HEK293 (cell line): ENCODE data around the gene GMPPA.

ENCODE experiments used
- CTCF ChIA-PET: fragments of 350-600 bp; formaldehyde crosslinking; extraction: SDS; loops from one replicate; lab custom pipeline; 2021; ENCODE audit warnings: antibody characterized with exemption; lab: Yijun Ruan, JAX
- POLR2A ChIA-PET: fragments of 300-600 bp; formaldehyde crosslinking; extraction: SDS; loops from one replicate; lab custom pipeline; 2020; ENCODE audit warnings: antibody characterized with exemption, inconsistent platforms; lab: Yijun Ruan, JAX
- H3K27ac ChIP-seq: fragments of 200-500 bp; sonication (Bioruptor generic); 2 replicates; pipeline ENCODE4 v1.5.1; 2014; ENCODE audit warnings: low read depth, low read length, control low read depth, inconsistent platforms; ENCODE audit errors: extremely low read depth
- H3K36me3 ChIP-seq, 2 experiments: fragments of 200-500 bp in 1 of 2; sonication (Bioruptor generic) in 1 of 2; 1 replicate in 1 of 2; 2 replicates in 1 of 2; pipeline ENCODE4 v1.5.1; 2014 to 2017; ENCODE audit warnings: inconsistent platforms in 2 of 2, low read length in 2 of 2; ENCODE audit not compliant: control insufficient read depth in 2 of 2, insufficient read depth in 1 of 2
- H3K4me1 ChIP-seq: fragments of 200-500 bp; sonication (Bioruptor generic); 2 replicates; pipeline ENCODE4 v1.5.1; 2014; ENCODE audit warnings: mild to moderate bottlenecking, low read length, inconsistent platforms; ENCODE audit not compliant: control insufficient read depth, insufficient read depth
- H3K4me3 ChIP-seq: 2 replicates; pipeline ENCODE4 v1.5.1; 2011; ENCODE audit warnings: low read depth, mild to moderate bottlenecking, control low read depth, low read length, moderate library complexity
- H3K9me3 ChIP-seq: fragments of 200-500 bp; sonication (Bioruptor generic); 2 replicates; pipeline ENCODE4 v1.5.1; 2014; ENCODE audit warnings: low read depth, low read length, inconsistent platforms; ENCODE audit not compliant: control insufficient read depth, insufficient read depth
- EGR2 ChIP-seq: fragments of 450-650 bp; formaldehyde crosslinking; IDR thresholded peaks from 2 replicates; pipeline ENCODE4 v1.5.1; 2016; ENCODE audit warnings: low read depth, missing biosample characterization, missing genetic modification characterization
- GLIS2 ChIP-seq: fragments of 450-650 bp; formaldehyde crosslinking; IDR thresholded peaks from 2 replicates; pipeline ENCODE4 v1.5.1; 2016; ENCODE audit warnings: missing biosample characterization, missing genetic modification characterization
- TCF7L2 ChIP-seq: IDR thresholded peaks from 2 replicates; pipeline ENCODE4 v1.6.1; 2011; ENCODE audit warnings: low read depth, mild to moderate bottlenecking, inconsistent platforms, low read length, moderate library complexity, borderline replicate concordance
- ZBTB10 ChIP-seq: fragments of 450-650 bp; formaldehyde crosslinking; IDR thresholded peaks from 2 replicates; pipeline ENCODE4 v1.5.1; 2016; ENCODE audit warnings: missing biosample characterization, missing genetic modification characterization
- ZBTB26 ChIP-seq: fragments of 450-650 bp; formaldehyde crosslinking; optimal IDR thresholded peaks from 2 replicates; pipeline ENCODE3; 2016; ENCODE audit warnings: missing biosample characterization, mild to moderate bottlenecking, missing genetic modification characterization
- ZEB2 ChIP-seq: fragments of 450-650 bp; formaldehyde crosslinking; IDR thresholded peaks from 2 replicates; pipeline ENCODE4 v1.5.1; 2016; ENCODE audit warnings: missing biosample characterization, missing genetic modification characterization
- ZFHX2 ChIP-seq: fragments of 450-650 bp; formaldehyde crosslinking; conservative IDR thresholded peaks from 2 replicates; pipeline ENCODE4 v1.5.1; 2016; ENCODE audit warnings: missing biosample characterization, missing genetic modification characterization
- ZFP3 ChIP-seq: fragments of 450-650 bp; formaldehyde crosslinking; IDR thresholded peaks from 2 replicates; pipeline ENCODE4 v1.5.1; 2016; ENCODE audit warnings: low read depth, missing biosample characterization, missing genetic modification characterization
- ZFP69B ChIP-seq: fragments of 450-650 bp; formaldehyde crosslinking; IDR thresholded peaks from 2 replicates; pipeline ENCODE4 v1.5.1; 2016; ENCODE audit warnings: missing biosample characterization, missing genetic modification characterization
- ZNF114 ChIP-seq: fragments of 450-650 bp; formaldehyde crosslinking; IDR thresholded peaks from 2 replicates; pipeline ENCODE4 v1.5.0; 2017; ENCODE audit warnings: missing biosample characterization, missing genetic modification characterization
- ZNF239 ChIP-seq: fragments of 450-650 bp; formaldehyde crosslinking; IDR thresholded peaks from 2 replicates; pipeline ENCODE4 v1.5.1; 2016; ENCODE audit warnings: missing biosample characterization, missing genetic modification characterization
- ZNF404 ChIP-seq: fragments of 450-650 bp; formaldehyde crosslinking; IDR thresholded peaks from 2 replicates; pipeline ENCODE4 v1.5.1; 2017; ENCODE audit warnings: missing biosample characterization, missing genetic modification characterization
- ZNF521 ChIP-seq: fragments of 450-650 bp; formaldehyde crosslinking; IDR thresholded peaks from 2 replicates; pipeline ENCODE4 v1.5.1; 2017; ENCODE audit warnings: missing biosample characterization, mild to moderate bottlenecking, missing genetic modification characterization
- ZNF580 ChIP-seq: fragments of 450-650 bp; formaldehyde crosslinking; IDR thresholded peaks from 2 replicates; pipeline ENCODE4 v1.5.1; 2016; ENCODE audit warnings: missing biosample characterization, missing genetic modification characterization
- ZNF785 ChIP-seq: fragments of 450-650 bp; formaldehyde crosslinking; IDR thresholded peaks from 2 replicates; pipeline ENCODE4 v1.5.1; 2016; ENCODE audit warnings: missing biosample characterization, missing genetic modification characterization
- ZSCAN16 ChIP-seq: fragments of 450-650 bp; formaldehyde crosslinking; IDR thresholded peaks from 2 replicates; pipeline ENCODE4 v1.5.1; 2016; ENCODE audit warnings: missing biosample characterization, missing genetic modification characterization
- TF ChIP-seq, protein P1 (sequence below): fragments of 450-650 bp; formaldehyde crosslinking; IDR thresholded peaks from 2 replicates; pipeline ENCODE4 v1.5.1; 2016; ENCODE audit warnings: missing biosample characterization, missing genetic modification characterization
- TF ChIP-seq, protein P2 (sequence below): fragments of 450-650 bp; IDR thresholded peaks from 2 replicates; pipeline ENCODE4 v1.5.1; 2018; ENCODE audit warnings: missing biosample characterization, missing genetic modification characterization
- TF ChIP-seq, protein P3 (sequence below): fragments of 450-650 bp; formaldehyde crosslinking; IDR thresholded peaks from 2 replicates; pipeline ENCODE4 v1.5.1; 2017; ENCODE audit warnings: missing biosample characterization, missing genetic modification characterization

Gene GMPPA

GRCh38 chr2:219508444-219508734, 9.7 kb downstream of the GMPPA start:
- Histone ChIP-seq H3K27ac (no peak overlapping the region), H3K36me3 (peaks cover 0 to 42% of the 10 kb centered on the region in 2 experiments; a peak in 2 of 3 replicates), H3K4me3 (no peak overlapping the region), H3K9me3 (no peaks in the 10 kb centered on the region), H3K4me1 (peaks cover 2% of the 10 kb centered on the region)
- ChIA-PET POLR2A (interaction anchor here (1.5 kb wide), 1 partner anchor 10 kb away, joined by 12 read pairs; the partner anchor contains the start of gene GMPPA), CTCF (interaction anchor here (0.5 to 9.5 kb wide), 6 partner anchors 10 to 232 kb away, joined by 3 to 150 read pairs (median 8); partner anchors contain the start of gene GMPPA)
- TF ChIP-seq ZBTB10 (tag by site-specific recombination): 0 out of 2 replicates have a peak, but pooled peaks have one; percentile 17
- peak; percentile 33; the same call in 1 of the 2 replicates for TF ChIP-seq GLIS2 (tag by site-specific recombination)
- no peak for TF ChIP-seq ZNF404 (tag by site-specific recombination)
- TF ChIP-seq, protein P1, sequence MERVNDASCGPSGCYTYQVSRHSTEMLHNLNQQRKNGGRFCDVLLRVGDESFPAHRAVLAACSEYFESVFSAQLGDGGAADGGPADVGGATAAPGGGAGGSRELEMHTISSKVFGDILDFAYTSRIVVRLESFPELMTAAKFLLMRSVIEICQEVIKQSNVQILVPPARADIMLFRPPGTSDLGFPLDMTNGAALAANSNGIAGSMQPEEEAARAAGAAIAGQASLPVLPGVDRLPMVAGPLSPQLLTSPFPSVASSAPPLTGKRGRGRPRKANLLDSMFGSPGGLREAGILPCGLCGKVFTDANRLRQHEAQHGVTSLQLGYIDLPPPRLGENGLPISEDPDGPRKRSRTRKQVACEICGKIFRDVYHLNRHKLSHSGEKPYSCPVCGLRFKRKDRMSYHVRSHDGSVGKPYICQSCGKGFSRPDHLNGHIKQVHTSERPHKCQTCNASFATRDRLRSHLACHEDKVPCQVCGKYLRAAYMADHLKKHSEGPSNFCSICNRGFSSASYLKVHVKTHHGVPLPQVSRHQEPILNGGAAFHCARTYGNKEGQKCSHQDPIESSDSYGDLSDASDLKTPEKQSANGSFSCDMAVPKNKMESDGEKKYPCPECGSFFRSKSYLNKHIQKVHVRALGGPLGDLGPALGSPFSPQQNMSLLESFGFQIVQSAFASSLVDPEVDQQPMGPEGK (tag by site-specific recombination): peak; percentile 27; the same call in 1 of the 2 replicates

- Histone ChIP-seq H3K27ac (no peak overlapping the region), H3K4me1 (peaks cover 2% of the 10 kb centered on the region), H3K4me3 (no peak overlapping the region), H3K36me3 (peaks cover 0 to 34% of the 10 kb centered on the region in 2 experiments; a peak in 2 of 3 replicates), H3K9me3 (no peaks in the 10 kb centered on the region)
- ChIA-PET POLR2A (interaction anchor here (0.6 to 2.0 kb wide), 5 partner anchors 9 to 14 kb away, joined by 3 to 21 read pairs (median 8); partner anchors contain the start of gene GMPPA), CTCF (interaction anchor here (0.6 to 9.5 kb wide), 22 partner anchors 9 to 881 kb away, joined by 3 to 150 read pairs (median 4); partner anchors contain the start of gene GMPPA)
- TF ChIP-seq EGR2 (tag by site-specific recombination) (0 out of 2 replicates have a peak, but pooled peaks have one; percentile 26), ZNF114 (tag by site-specific recombination) (no peak), ZNF521 (no peak), ZSCAN16 (tag by site-specific recombination) (no peak), ZNF580 (tag by site-specific recombination) (no peak), ZNF785 (tag by site-specific recombination) (no peak), GLIS2 (tag by site-specific recombination) (no peak), ZBTB26 (tag by site-specific recombination) (no peak), ZBTB10 (tag by site-specific recombination) (no peak), ZNF239 (tag by site-specific recombination) (no peak), ZFP3 (tag by site-specific recombination) (no peak), TCF7L2 (no peak), ZFHX2 (tag by site-specific recombination) (peak; percentile 63; the same call in 1 of the 2 replicates), ZEB2 (tag by site-specific recombination) (no peak), ZFP69B (tag by site-specific recombination) (no peak)
- TF ChIP-seq, protein P2, sequence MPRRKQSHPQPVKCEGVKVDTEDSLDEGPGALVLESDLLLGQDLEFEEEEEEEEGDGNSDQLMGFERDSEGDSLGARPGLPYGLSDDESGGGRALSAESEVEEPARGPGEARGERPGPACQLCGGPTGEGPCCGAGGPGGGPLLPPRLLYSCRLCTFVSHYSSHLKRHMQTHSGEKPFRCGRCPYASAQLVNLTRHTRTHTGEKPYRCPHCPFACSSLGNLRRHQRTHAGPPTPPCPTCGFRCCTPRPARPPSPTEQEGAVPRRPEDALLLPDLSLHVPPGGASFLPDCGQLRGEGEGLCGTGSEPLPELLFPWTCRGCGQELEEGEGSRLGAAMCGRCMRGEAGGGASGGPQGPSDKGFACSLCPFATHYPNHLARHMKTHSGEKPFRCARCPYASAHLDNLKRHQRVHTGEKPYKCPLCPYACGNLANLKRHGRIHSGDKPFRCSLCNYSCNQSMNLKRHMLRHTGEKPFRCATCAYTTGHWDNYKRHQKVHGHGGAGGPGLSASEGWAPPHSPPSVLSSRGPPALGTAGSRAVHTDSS: no peak
- TF ChIP-seq, protein P3, sequence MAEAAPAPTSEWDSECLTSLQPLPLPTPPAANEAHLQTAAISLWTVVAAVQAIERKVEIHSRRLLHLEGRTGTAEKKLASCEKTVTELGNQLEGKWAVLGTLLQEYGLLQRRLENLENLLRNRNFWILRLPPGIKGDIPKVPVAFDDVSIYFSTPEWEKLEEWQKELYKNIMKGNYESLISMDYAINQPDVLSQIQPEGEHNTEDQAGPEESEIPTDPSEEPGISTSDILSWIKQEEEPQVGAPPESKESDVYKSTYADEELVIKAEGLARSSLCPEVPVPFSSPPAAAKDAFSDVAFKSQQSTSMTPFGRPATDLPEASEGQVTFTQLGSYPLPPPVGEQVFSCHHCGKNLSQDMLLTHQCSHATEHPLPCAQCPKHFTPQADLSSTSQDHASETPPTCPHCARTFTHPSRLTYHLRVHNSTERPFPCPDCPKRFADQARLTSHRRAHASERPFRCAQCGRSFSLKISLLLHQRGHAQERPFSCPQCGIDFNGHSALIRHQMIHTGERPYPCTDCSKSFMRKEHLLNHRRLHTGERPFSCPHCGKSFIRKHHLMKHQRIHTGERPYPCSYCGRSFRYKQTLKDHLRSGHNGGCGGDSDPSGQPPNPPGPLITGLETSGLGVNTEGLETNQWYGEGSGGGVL: peak; percentile 58
Observed at GRCh38 chr2:219508971-219509779, 10.5 kb downstream of the GMPPA start.
